Lower lobe of right lung (tissue), 2 donors: ENCODE data around the gene MEA1. TPM values are rescaled to one million over a fixed set of nuclear protein-coding genes. Genes with fewer than 3 reads are reported as not detected.

ENCODE experiments used
- ATAC-seq, 2 donors: fragments of 200-7000 bp; cut with Tn5 transposase; one replicate each; pipeline ENCODE4 v1.9.1; 2020 to 2022; ENCODE audit warnings: mild to moderate bottlenecking in 2 of 2, moderate library complexity in 2 of 2
- DNase-seq: peaks from one replicate; pipeline ENCODE4 v3.0.0-alpha.2; 2020
- H3K27ac ChIP-seq: fragments of 200-600 bp; one replicate; pipeline ENCODE4 v1.8.0; 2022
- H3K27me3 ChIP-seq: fragments of 200-600 bp; one replicate; pipeline ENCODE4 v1.8.0; 2022; ENCODE audit warnings: low read depth
- H3K36me3 ChIP-seq: fragments of 200-600 bp; one replicate; pipeline ENCODE4 v1.8.0; 2022; ENCODE audit warnings: mild to moderate bottlenecking
- H3K4me1 ChIP-seq: fragments of 200-600 bp; one replicate; pipeline ENCODE4 v1.8.0; 2022
- H3K4me3 ChIP-seq: fragments of 200-600 bp; one replicate; pipeline ENCODE4 v1.8.0; 2022; ENCODE audit warnings: mild to moderate bottlenecking
- H3K9me3 ChIP-seq: fragments of 200-600 bp; one replicate; pipeline ENCODE4 v1.8.0; 2022
- CTCF ChIP-seq: fragments of 200-600 bp; IDR thresholded peaks from one replicate; pipeline ENCODE4 v1.8.0; 2022; ENCODE audit warnings: antibody characterized with exemption, mild to moderate bottlenecking
- intact Hi-C: fragments of 100-400 bp; cut with DNase I; formaldehyde crosslinking; loops from one replicate; pipeline ENCODE4 v1.11.0; 2022
- total RNA-seq: library from RNA; stranded (reverse); fragmentation: NEBNext Ultra II Directional; extraction: Animal tissue kit (Norgen Biotek cat#: 25700); gene quantifications from one replicate; pipeline ENCODE4 v1.2.1, GENCODE V29; 2021
- donor health status: DM: no; HTN: yes; CAD: no; lungs with severe emphysema.

Gene MEA1
- total RNA-seq, 1 donor from 2014 or later, result 44.8 TPM

GRCh38 chr6:42981836-42982235, 31.9 kb downstream of the MEA1 start:
- Histone ChIP-seq H3K36me3 (no peaks in the 10 kb centered on the region), H3K27ac (no peak overlapping the region), H3K4me1 (peaks cover 47% of the 10 kb centered on the region), H3K9me3 (no peaks in the 10 kb centered on the region), H3K27me3 (no peaks in the 10 kb centered on the region), H3K4me3 (no peak overlapping the region)
- no peak for TF ChIP-seq CTCF
- DNase-seq (no peak), ATAC-seq (no peak)
- intact Hi-C loops, result no loop called here

- intact Hi-C loops, result no loop called here
- H3K4me3 ChIP-seq, result peak overlapping the region; percentile 88
Observed at GRCh38 chr6:42979523-42980177, 34.1 kb downstream of the MEA1 start.

GRCh38 chr6:42978839-42979522, 34.8 kb downstream of the MEA1 start, which contains the start of gene PEX6:
PEX6 (minus strand) TSS chr6:42979181; CDS start chr6:42979150, 31 bp downstream.
- Histone ChIP-seq H3K27ac (peak within 1 kb of the TSS; percentile 92), H3K4me3 (peak within 1 kb of the TSS; percentile 88), H3K27me3 (no peaks in the 10 kb centered on the region), H3K9me3 (no peaks in the 10 kb centered on the region), H3K4me1 (peaks cover 28% of the 10 kb centered on the region), H3K36me3 (no peaks in the 10 kb centered on the region)
- intact Hi-C loops, result no loop called here
- no peak for TF ChIP-seq CTCF
- ATAC-seq (peak; percentile 97 to 98), DNase-seq (peak; percentile 97)

More at GRCh38 chr6:42979523-42980177, 34.1 kb downstream of the MEA1 start:
- peaks cover 28% of the 10 kb centered on the region for H3K4me1 ChIP-seq
- H3K9me3 ChIP-seq, result no peaks in the 10 kb centered on the region
- no peak for TF ChIP-seq CTCF
- ATAC-seq (peak in 1 of 2 donors; percentile 4), DNase-seq (no peak)
- peak overlapping the region; percentile 92 for H3K27ac ChIP-seq
- H3K27me3 ChIP-seq, result no peaks in the 10 kb centered on the region
- H3K36me3 ChIP-seq, result no peaks in the 10 kb centered on the region

- H3K36me3 ChIP-seq, result peaks cover 5% of the 10 kb centered on the region
- peak; percentile 38 to 50 for ATAC-seq
- H3K9me3 ChIP-seq, result no peaks in the 10 kb centered on the region
- peak overlapping the region; percentile 92 for H3K27ac ChIP-seq
- intact Hi-C loops, result no loop called here
- H3K4me1 ChIP-seq, result peaks cover 23% of the 10 kb centered on the region
- peak overlapping the region; percentile 88 for H3K4me3 ChIP-seq
- no peaks in the 10 kb centered on the region for H3K27me3 ChIP-seq
- peak; percentile 57 for DNase-seq
- TF ChIP-seq CTCF, result no peak
Observed at GRCh38 chr6:42978487-42978838, 35.3 kb downstream of the MEA1 start.

- intact Hi-C loops, result no loop called here
- Histone ChIP-seq H3K36me3 (peaks cover 9% of the 10 kb centered on the region), H3K27me3 (no peaks in the 10 kb centered on the region), H3K9me3 (no peaks in the 10 kb centered on the region), H3K4me1 (peaks cover 20% of the 10 kb centered on the region), H3K4me3 (no peak overlapping the region), H3K27ac (no peak overlapping the region)
- ATAC-seq (no peak), DNase-seq (no peak)
- no peak for TF ChIP-seq CTCF
Observed at GRCh38 chr6:42974919-42975505, 38.7 kb downstream of the MEA1 start.
